A673 (cell line): ENCODE results near the gene SPTBN4. TPM values are rescaled to one million over a fixed set of nuclear protein-coding genes. Genes with fewer than 3 reads are reported as not detected.

Experiments used
- BruUV-seq: library from RNA; stranded (reverse); fragments of 400-500 nt; replicated peaks from 2 replicates; lab custom pipeline; 2021; lab: Mats Ljungman, UMichigan
- CTCF ChIA-PET: fragments of 300-600 bp; sonication (Branson Sonifier 250); formaldehyde crosslinking; loops from one replicate; lab custom pipeline; 2022; ENCODE audit warnings: antibody characterized with exemption; lab: Charles Lee
- POLR2A ChIA-PET: fragments of 300-600 bp; sonication (Branson Sonifier 250); formaldehyde crosslinking; loops from one replicate; lab custom pipeline; 2022; ENCODE audit warnings: antibody characterized with exemption; ENCODE audit not compliant: low non-redundant PET; lab: Charles Lee
- DNase-seq: peaks from one replicate; pipeline ENCODE4 v3.0.0-alpha.2; 2015; ENCODE audit warnings: low spot score
- H3K27ac ChIP-seq: fragments of 200-600 bp; sonication (generic); 2 replicates; pipeline ENCODE4 v1.5.1; 2016; ENCODE audit warnings: mixed run types, low read depth, mild to moderate bottlenecking, mixed read lengths, antibody characterized with exemption, low read length; ENCODE audit not compliant: poor library complexity, severe bottlenecking
- H3K27me3 ChIP-seq: fragments of 200-600 bp; sonication (generic); replicated peaks from 2 replicates; pipeline ENCODE4 v1.6.1; 2017; ENCODE audit warnings: mixed run types, low read depth, mild to moderate bottlenecking, mixed read lengths, antibody characterized with exemption, low read length; ENCODE audit not compliant: insufficient read depth, poor library complexity
- H3K36me3 ChIP-seq: fragments of 200-600 bp; sonication (generic); 2 replicates; pipeline ENCODE4 v1.6.1; 2016; ENCODE audit warnings: mixed run types, mild to moderate bottlenecking, mixed read lengths, antibody characterized with exemption, low read length; ENCODE audit not compliant: insufficient read depth, poor library complexity, severe bottlenecking
- H3K4me1 ChIP-seq: fragments of 200-600 bp; sonication (generic); 2 replicates; pipeline ENCODE4 v1.6.1; 2017; ENCODE audit warnings: mixed run types, mild to moderate bottlenecking, mixed read lengths, antibody characterized with exemption, low read length; ENCODE audit not compliant: insufficient read depth, poor library complexity, severe bottlenecking
- H3K4me3 ChIP-seq: fragments of 200-600 bp; sonication (generic); 2 replicates; pipeline ENCODE4 v1.5.1; 2016; ENCODE audit warnings: low read depth, mixed run types, mild to moderate bottlenecking, mixed read lengths, low read length; ENCODE audit not compliant: poor library complexity, severe bottlenecking
- H3K9me3 ChIP-seq: fragments of 200-600 bp; sonication (generic); 2 replicates; pipeline ENCODE4 v1.6.1; 2016; ENCODE audit warnings: mixed run types, low read depth, mild to moderate bottlenecking, mixed read lengths, antibody characterized with exemption, low read length; ENCODE audit not compliant: poor library complexity, severe bottlenecking
- CTCF ChIP-seq: fragments of 300-800, 200-600 bp; sonication (generic); conservative IDR thresholded peaks from 2 replicates; pipeline ENCODE4 v1.5.1; 2017; ENCODE audit warnings: low read depth, mild to moderate bottlenecking, antibody characterized with exemption, low read length, moderate library complexity, mixed read lengths
- EZH2 ChIP-seq: fragments of 200-600 bp; sonication (generic); IDR thresholded peaks from 2 replicates; pipeline ENCODE4 v1.6.1; 2017; ENCODE audit warnings: borderline replicate concordance, low read depth, mild to moderate bottlenecking, mixed read lengths, antibody characterized with exemption, low read length; ENCODE audit not compliant: poor library complexity, severe bottlenecking
- intact Hi-C: fragments of 100-400 bp; cut with micrococcal nuclease; formaldehyde crosslinking; loops from one replicate; pipeline ENCODE4 v1.10.0; 2022; ENCODE audit not compliant: unreplicated experiment
- total RNA-seq: library from RNA; stranded (reverse); gene quantifications from 2 replicates; pipeline ENCODE4 v1.2.3, GENCODE V29; 2021

SPTBN4 gene
- total RNA-seq, 1 experiment from 2014 or later, result 0.43 TPM

DNA sequence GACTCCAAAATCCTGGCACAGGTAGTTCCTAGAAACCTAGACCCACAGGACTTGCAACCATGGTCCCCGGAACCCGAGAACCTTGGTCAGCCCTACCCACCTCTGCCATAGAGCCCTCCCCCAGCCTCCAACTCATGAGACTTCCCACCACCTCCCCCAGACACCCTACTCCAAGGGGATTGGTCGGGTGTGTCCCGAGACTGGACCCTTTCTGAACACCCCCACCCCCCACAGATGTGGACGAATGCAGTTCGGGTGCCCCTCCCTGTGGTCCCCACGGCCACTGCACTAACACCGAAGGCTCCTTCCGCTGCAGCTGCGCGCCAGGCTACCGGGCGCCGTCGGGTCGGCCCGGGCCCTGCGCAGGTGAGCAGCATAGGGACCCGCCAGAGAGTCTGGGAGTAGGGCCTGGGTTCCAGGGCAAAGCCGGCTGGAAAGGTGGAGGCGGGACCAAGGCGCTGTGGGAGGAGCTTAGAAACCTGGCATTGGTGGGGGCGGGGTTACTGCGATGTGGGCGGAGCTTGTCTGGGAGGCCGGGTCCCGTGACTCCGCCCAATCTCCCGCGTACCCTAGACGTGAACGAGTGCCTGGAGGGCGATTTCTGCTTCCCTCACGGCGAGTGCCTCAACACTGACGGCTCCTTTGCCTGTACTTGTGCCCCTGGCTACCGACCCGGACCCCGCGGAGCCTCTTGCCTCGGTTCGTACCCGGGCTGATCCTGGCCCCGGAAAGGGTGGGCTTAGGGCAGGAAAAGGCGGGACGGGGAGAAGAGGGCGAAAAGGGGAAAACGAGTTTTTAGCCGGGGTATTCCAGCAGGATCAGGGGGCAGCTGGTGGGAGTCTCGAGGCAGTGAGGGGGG is 146.3 kb downstream of the SPTBN4 start:
- Histone ChIP-seq H3K27ac (peak overlapping the region; percentile 94), H3K4me3 (peak overlapping the region; percentile 80), H3K4me1 (peaks cover 30% of the 10 kb centered on the region), H3K27me3 (no peaks in the 10 kb centered on the region), H3K36me3 (peaks cover 20% of the 10 kb centered on the region), H3K9me3 (no peaks in the 10 kb centered on the region)
- ChIA-PET POLR2A (interaction anchor here (0.7 kb wide), 1 partner anchor 9 kb away, joined by 3 read pairs; no protein-coding TSS in a partner anchor), CTCF (interaction anchor here (0.9 to 3.1 kb wide), 2 partner anchors 10 to 22 kb away, joined by 6 to 15 read pairs; no protein-coding TSS in a partner anchor)
- TF ChIP-seq CTCF (no peak), EZH2 (no peak)
- intact Hi-C loops, result no loop called here
- peak; percentile 83 for DNase-seq
- no TSS peak for BruUV-seq

DNA sequence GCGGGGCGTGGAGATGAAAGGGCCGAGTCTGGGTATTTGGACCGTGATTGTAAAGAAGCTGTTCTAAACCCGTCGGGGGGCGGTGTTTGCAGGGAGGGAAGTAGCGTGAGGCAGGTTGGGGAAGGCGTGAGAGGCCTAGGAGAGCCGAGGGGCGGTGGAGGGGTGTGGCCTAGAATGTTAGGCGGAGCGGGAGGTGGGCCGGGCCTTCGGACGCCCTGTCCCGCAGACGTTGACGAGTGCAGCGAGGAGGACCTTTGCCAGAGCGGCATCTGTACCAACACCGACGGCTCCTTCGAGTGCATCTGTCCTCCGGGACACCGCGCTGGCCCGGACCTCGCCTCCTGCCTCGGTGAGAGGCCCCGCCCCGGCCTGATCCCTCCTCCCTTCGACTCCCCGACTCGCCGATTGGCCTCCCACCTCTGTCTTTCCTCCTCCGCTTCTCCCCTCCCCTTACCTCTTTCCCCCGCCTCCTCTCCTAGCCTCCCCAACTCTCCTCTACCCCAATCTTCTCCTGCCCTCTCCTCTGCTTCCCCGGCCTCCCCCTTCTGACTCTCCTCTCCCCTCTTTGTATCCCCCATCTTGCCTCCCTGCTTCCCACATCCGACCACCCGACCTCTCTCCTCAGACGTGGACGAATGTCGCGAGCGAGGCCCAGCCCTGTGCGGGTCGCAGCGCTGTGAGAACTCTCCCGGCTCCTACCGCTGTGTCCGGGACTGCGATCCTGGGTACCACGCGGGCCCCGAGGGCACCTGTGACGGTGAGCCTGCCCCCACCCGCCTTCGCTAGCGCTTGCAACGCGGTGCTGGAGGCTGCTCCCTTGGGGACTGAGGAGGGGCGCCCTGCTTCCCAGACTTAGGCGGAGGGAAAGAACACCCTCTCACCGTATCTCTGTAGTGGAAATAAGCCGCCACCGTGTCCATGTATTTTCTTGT is 147.2 kb downstream of the SPTBN4 start:
- peaks cover 30% of the 10 kb centered on the region for H3K4me1 ChIP-seq
- BruUV-seq, result no TSS peak
- TF ChIP-seq CTCF (no peak), EZH2 (no peak)
- no peaks in the 10 kb centered on the region for H3K27me3 ChIP-seq
- peak overlapping the region; percentile 80 for H3K4me3 ChIP-seq
- H3K9me3 ChIP-seq, result no peaks in the 10 kb centered on the region
- intact Hi-C loops, result loop anchor here (1.0 kb wide), 1 partner anchor 10 kb away; no protein-coding TSS in a partner anchor
- DNase-seq, result peak; percentile 94
- POLR2A ChIA-PET, result no interaction called here
- CTCF ChIA-PET, result interaction anchor here (0.9 to 3.1 kb wide), 4 partner anchors 10 to 21 kb away, joined by 6 to 15 read pairs (median 10); no protein-coding TSS in a partner anchor
- H3K36me3 ChIP-seq, result peaks cover 29% of the 10 kb centered on the region
- peak overlapping the region; percentile 94 for H3K27ac ChIP-seq
